Activated naive CD4-positive, alpha-beta T cell treated with anti-CD3 and anti-CD28 coated beads, Interleukin-2, amount 50 U/mL, for 72 hours (primary cell): ENCODE measurements around the gene MCF2L. TPM values are rescaled to one million over a fixed set of nuclear protein-coding genes. Genes with fewer than 3 reads are reported as not detected.

Source experiments
- ATAC-seq, 2 donors: fragments of 150-1000 bp; cut with Tn5 transposase; 2 replicates each; pipeline ENCODE4 v1.10.0; 2021; ENCODE audit warnings: mild to moderate bottlenecking in 2 of 2, moderate library complexity in 2 of 2
- DNase-seq, 2 donors: peaks; one replicate each; pipeline ENCODE4 v3.0.0; 2021 to 2022; ENCODE audit warnings: low spot score in 2 of 2
- H3K27ac Mint-ChIP-seq, 2 donors: one replicate each; pipeline ENCODE4 v1.8.0; 2022; ENCODE audit warnings: mild to moderate bottlenecking in 2 of 2, mixed read lengths in 2 of 2
- H3K36me3 Mint-ChIP-seq, 2 donors: one replicate each; pipeline ENCODE4 v1.8.0; 2022; ENCODE audit warnings: mixed read lengths in 2 of 2
- H3K9me3 Mint-ChIP-seq, 2 donors: one replicate each; pipeline ENCODE4 v1.8.0; 2022; ENCODE audit warnings: mixed read lengths in 2 of 2
- total RNA-seq, 2 donors: library from RNA; stranded (reverse); gene quantifications; one replicate each; pipeline ENCODE4 v1.2.3, GENCODE V29; 2022

MCF2L gene
- total RNA-seq, 2 donors from 2014 or later, result 4.8 to 14.2 TPM

GRCh38 chr13:113013878-113014751, 45.1 kb downstream of the MCF2L start:
- DNase-seq (no peak), ATAC-seq (no peak)
- H3K36me3 Mint-ChIP-seq, result peaks cover 0 to 6% of the 10 kb centered on the region in 2 donors
- no peak overlapping the region for H3K27ac Mint-ChIP-seq
- peaks cover 0 to 7% of the 10 kb centered on the region in 2 donors for H3K9me3 Mint-ChIP-seq

GRCh38 chr13:113014752-113015745, 46.0 kb downstream of the MCF2L start:
- ATAC-seq (no peak), DNase-seq (no peak)
- H3K36me3 Mint-ChIP-seq, result peaks cover 0 to 6% of the 10 kb centered on the region in 2 donors
- H3K9me3 Mint-ChIP-seq, result peaks cover 0 to 7% of the 10 kb centered on the region in 2 donors
- H3K27ac Mint-ChIP-seq, result no peak overlapping the region

DNA sequence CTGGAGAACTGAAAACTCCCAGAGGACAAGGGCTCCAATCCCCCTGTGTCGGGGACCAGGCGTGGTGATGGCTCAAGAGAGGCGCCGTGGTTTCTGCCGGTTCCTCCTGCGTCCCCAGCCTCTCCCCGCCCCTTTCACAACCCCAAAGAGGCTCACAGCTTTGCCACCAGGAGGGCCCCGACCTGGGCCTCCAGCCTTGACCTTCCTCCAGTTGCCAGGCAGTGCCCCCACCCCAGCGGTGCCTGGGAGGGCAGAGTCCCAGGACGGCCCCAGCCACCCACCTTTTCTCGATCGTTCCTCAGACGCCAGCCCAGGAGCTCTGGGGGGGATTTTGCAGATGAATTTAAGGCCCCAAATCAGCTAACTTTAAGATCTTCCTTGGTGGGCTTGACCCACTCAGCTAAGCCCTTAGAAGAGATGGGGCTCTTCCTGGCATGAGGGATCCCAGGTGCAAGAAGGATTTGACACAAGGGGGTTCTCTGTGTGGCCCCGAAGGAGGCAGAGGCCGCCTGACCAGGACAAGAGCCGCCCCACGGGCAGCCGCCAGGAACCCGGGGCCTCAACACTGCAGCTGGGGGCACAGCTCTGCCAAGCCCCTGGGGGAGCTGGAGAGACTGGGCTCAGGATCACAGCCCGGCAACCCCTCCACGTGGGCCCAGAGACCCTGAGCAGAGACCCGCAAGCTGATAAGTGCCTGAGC, 47.0 kb downstream of the MCF2L start:
- H3K36me3 Mint-ChIP-seq, result peaks cover 0 to 5% of the 10 kb centered on the region in 2 donors
- ATAC-seq (no peak), DNase-seq (no peak)
- peaks cover 0 to 4% of the 10 kb centered on the region in 2 donors for H3K9me3 Mint-ChIP-seq
- H3K27ac Mint-ChIP-seq, result no peak overlapping the region

DNA sequence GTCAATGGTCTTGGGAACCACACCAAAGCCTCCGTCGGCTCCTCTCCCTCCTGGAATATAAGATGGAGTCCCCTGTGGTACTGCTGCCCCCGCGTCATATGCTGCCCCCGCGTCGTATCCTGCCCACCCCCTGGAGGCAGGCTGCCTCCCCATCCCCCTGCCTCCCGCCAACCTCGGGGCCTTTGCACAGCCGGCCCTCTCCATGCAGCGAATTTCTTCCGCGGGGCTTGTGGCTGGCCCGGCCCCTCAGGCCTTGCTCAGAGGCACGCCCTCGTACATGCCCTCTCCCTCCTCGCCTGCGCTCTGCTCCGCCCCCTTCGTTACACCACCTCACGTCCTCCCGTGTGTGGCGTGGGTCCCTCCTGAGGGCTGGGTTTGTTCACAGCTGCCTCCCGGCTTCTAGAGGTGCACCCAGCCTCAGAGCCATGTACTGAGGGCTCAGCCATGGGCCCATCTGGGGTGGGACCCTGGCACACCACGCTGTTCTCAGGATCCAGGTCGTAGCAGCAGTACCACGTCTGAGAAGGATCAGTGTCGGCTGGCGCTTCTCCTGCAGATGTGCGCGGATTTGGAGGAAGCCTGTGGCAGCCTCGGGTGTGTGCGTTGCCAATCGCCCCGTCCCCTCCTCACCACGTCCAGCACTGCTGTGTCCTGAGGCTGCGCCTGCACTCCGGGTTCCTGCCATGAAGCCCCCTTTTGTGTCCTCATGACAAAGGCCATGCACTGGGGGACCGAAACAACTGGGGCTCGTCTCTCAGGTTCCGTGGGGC, 47.7 kb downstream of the MCF2L start:
- no peak for ATAC-seq
- Mint-ChIP-seq H3K36me3 (no peaks in the 10 kb centered on the region), H3K9me3 (no peaks in the 10 kb centered on the region), H3K27ac (no peak overlapping the region)
- DNase-seq, result no peak

GRCh38 chr13:113017506-113018215, 48.6 kb downstream of the MCF2L start:
- no peak for DNase-seq
- no peak for ATAC-seq
- Mint-ChIP-seq H3K27ac (no peak overlapping the region), H3K9me3 (no peaks in the 10 kb centered on the region), H3K36me3 (no peaks in the 10 kb centered on the region)

- DNase-seq (no peak), ATAC-seq (no peak)
- no peaks in the 10 kb centered on the region for H3K9me3 Mint-ChIP-seq
- no peaks in the 10 kb centered on the region for H3K36me3 Mint-ChIP-seq
- H3K27ac Mint-ChIP-seq, result no peak overlapping the region
Measured at GRCh38 chr13:113018676-113019465, 49.9 kb downstream of the MCF2L start.

- Mint-ChIP-seq H3K9me3 (no peaks in the 10 kb centered on the region), H3K27ac (no peak overlapping the region), H3K36me3 (no peaks in the 10 kb centered on the region)
- ATAC-seq, result no peak
- DNase-seq, result no peak
Measured at GRCh38 chr13:113020323-113021080, 51.5 kb downstream of the MCF2L start.

GRCh38 chr13:113021391-113021790, 52.4 kb downstream of the MCF2L start:
- ATAC-seq (no peak), DNase-seq (no peak)
- no peaks in the 10 kb centered on the region for H3K9me3 Mint-ChIP-seq
- H3K36me3 Mint-ChIP-seq, result no peaks in the 10 kb centered on the region
- H3K27ac Mint-ChIP-seq, result no peak overlapping the region

DNA sequence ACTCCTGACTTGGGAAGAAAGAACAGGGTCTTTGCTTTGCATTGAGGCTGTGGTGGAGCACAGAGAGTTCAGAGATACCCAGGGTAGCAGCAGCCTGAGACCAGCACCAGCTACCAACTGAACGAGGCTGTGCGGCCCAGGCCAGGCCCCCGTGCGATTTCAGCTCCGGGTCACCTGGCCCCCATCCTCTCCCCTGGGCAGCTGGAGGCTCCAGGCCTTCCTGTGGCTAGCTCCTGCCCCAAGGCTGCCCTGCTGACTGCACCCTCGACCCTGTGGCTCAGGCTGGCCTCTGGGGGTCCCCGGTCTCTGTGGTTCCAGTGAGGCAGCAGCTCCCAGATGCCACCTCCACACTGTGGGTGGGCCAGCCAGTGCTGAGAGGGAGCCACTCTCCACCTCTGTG, 52.8 kb downstream of the MCF2L start:
- Mint-ChIP-seq H3K27ac (no peak overlapping the region), H3K36me3 (no peaks in the 10 kb centered on the region), H3K9me3 (no peaks in the 10 kb centered on the region)
- ATAC-seq (no peak), DNase-seq (no peak)

DNA sequence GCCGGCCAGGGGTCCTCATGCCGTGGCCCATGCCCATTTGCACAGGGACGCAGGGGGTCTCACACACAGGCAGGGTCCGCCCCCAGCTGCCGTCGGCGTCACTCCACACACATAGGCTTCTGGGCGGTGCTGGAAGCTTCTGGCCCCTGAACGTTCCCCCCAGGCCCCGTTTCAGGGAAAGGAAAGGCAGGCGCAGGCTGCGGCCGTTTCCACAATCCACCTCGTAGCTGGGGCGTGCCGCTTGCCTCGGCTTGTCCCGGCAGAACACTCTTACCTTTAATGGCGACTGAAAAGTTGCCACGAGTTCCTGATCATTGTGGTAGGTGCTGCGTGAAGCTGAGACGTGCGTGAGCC, 53.4 kb downstream of the MCF2L start:
- DNase-seq, result no peak
- Mint-ChIP-seq H3K27ac (no peak overlapping the region), H3K9me3 (no peaks in the 10 kb centered on the region)

DNA sequence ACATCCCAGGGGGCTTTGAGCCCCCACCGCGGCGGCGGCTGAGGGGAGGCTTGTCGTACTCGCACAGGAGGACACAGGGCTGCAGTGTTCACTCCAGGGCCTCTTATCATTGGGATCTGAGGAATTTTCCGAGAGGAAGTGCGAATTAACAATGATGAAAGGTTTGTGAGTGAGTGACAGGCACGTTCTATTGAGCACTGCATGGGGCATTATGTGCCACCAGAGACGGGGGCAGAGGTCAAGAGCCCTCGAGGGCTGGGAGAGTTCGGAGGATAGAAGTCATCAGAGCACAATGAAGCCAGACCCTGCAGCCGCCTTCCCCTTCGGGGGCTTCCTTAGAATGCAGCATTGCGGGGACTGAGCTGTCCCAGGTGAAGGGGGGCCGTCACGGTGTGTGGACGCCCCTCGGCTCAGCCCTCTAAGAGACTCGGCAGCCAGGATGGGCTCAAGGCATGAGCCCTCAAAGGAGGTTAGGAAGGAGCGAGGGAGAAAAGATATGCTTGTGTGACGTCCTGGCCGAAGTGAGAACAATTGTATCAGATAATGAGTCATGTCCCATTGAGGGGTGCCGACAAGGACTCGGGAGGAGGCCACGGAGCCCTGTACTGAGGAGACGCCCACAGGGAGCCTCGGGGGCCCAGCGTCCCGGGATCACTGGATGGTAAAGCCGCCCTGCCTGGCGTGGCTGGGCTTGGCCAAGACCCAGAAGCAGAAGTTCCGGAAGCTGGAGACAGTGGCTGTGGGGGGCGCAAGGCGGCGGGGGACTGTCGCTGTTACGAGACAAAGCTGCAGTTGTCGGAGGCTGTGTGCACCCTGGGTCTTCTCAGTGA, 53.9 kb downstream of the MCF2L start:
- no peaks in the 10 kb centered on the region for H3K9me3 Mint-ChIP-seq
- no peaks in the 10 kb centered on the region for H3K36me3 Mint-ChIP-seq
- no peak overlapping the region for H3K27ac Mint-ChIP-seq
- no peak for DNase-seq
- ATAC-seq, result no peak

More for the DNA sequence above, 53.4 kb downstream of the MCF2L start:
- no peaks in the 10 kb centered on the region for H3K36me3 Mint-ChIP-seq
- no peak for ATAC-seq

DNA sequence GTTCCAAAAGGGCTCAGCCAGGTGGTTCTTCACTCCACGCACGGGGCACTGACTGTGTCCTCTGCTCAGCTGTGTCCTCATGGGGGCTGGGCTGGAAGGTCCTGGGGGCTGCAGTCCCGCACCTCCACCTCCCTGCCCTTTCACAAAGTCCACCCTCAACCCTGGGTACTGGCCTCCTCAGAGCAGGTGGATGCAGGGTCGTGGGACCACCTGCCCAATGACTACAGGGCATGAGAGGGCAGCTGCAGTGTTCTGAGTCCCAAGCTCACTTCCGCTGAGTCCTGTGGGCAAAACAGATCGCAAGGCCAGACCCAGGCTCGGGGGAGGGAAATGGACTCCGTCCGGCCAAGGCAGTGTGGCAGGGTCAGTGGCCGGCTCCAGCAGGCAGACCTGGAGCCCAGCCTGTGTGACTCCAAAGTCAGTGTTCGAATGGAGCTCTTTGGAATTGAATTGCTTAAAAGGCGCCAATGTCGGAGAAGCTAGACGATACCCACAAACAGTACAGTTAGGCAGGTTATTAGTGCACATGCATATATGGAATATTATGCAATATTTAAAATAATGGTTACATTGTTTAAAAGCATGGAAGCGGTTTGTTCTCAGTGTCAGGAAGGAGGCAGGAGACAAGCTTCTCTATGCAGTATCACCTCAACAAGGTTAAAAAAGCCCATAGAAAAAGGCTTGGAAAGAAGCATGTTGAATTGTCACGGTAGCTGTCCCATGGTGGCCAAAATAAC, 54.8 kb downstream of the MCF2L start:
- no peak for ATAC-seq

DNA sequence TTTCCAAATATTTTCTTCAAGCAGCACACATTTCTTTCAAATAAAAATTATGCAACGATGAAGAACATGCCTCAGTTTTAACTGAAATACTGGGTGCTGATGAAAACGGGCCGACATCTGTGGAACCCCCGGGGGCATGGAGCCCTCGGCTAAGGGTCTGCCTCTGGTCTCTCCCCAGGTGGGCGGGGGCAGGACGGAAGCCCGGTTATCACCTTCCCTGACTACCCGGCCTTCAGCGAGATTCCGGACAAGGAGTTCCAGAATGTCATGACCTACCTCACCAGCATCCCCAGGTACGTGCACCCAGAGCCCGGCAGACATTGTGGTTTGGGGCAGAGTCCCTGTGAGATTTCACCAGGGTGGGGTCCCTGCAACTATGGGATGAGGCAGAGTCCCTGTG, 55.5 kb downstream of the MCF2L start:
- no peaks in the 10 kb centered on the region for H3K9me3 Mint-ChIP-seq
- no peak for ATAC-seq
- H3K27ac Mint-ChIP-seq, result no peak overlapping the region
- DNase-seq, result no peak
- H3K36me3 Mint-ChIP-seq, result no peaks in the 10 kb centered on the region

More for the DNA sequence above, 54.8 kb downstream of the MCF2L start:
- Mint-ChIP-seq H3K36me3 (no peaks in the 10 kb centered on the region), H3K27ac (no peak overlapping the region), H3K9me3 (no peaks in the 10 kb centered on the region)
- DNase-seq, result no peak
